Measurements from ENCODE around the gene CSHL1. TPM values are rescaled to one million over a fixed set of nuclear protein-coding genes. Genes with fewer than 3 reads are reported as not detected.
A peak's percentile ranks its signal among the peaks of the same experiment; 100 is the strongest.

The CSHL1 gene
- polyA plus RNA-seq, 2 donors, result not detected

DNA sequence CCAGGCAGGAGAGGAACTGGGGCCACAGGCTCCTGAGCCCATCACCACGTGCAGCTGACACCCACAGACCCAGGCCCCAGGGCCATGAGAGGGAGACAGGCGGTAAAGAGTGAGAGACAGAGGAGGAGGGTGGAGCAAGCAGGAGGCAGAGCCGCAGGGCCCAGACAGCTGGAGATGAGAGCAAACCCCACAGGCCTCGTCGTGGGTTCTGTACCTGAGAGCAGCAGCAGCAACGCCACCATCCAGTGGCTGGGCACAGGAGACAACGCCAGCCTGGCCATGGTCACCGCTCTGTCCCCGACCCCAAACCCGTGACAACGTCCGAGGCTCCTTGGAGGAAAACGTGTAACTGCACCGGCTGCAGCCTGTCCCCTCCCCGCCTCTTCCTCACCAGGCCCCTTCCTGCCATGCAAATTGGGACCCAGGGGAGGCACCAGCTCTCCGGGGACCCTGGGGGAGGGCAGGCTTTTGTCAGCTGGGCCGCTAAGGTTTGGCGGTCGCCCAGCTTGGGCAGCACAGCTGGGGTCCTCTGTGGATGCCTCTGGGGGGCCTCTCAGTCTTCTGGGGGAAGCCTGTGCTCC lies 21.0 kb upstream of the CSHL1 start, which contains the start of gene CD79B:
CD79B (minus strand) TSS at position 351 of the 581 bp plus-strand sequence; CDS start at position 281, 70 bp downstream.
- 70 to 73% methylated on average over 19 of the region's 19 CpGs for WGBS, 2 donors
- Histone ChIP-seq H3K36me3 (ENCODE audit: control insufficient read depth in 2 of 2, insufficient read depth in 2 of 2, low read length in 1 of 2) (no peaks in the 10 kb centered on the region), H3K4me3 (ENCODE audit: low read depth in 1 of 2, low read length in 2 of 2) (peak within 1 kb of the TSS in 1 of 2 donors; percentile 40), H3K27me3 (ENCODE audit: control insufficient read depth in 1 of 2, insufficient read depth in 2 of 2, low read length in 2 of 2) (no peaks in the 10 kb centered on the region), H3K4me1 (ENCODE audit: control insufficient read depth in 2 of 2, insufficient read depth in 2 of 2, low read length in 1 of 2) (peaks cover 0 to 13% of the 10 kb centered on the region in 2 donors), H3K27ac (ENCODE audit: low read depth in 2 of 2, low read length in 1 of 2) (peak within 1 kb of the TSS; percentile 2 to 68), H3K9me3 (ENCODE audit: control insufficient read depth in 2 of 2, insufficient read depth in 1 of 2, low read depth in 1 of 2, low read length in 1 of 2) (peaks cover 0 to 3% of the 10 kb centered on the region in 2 donors)

DNA sequence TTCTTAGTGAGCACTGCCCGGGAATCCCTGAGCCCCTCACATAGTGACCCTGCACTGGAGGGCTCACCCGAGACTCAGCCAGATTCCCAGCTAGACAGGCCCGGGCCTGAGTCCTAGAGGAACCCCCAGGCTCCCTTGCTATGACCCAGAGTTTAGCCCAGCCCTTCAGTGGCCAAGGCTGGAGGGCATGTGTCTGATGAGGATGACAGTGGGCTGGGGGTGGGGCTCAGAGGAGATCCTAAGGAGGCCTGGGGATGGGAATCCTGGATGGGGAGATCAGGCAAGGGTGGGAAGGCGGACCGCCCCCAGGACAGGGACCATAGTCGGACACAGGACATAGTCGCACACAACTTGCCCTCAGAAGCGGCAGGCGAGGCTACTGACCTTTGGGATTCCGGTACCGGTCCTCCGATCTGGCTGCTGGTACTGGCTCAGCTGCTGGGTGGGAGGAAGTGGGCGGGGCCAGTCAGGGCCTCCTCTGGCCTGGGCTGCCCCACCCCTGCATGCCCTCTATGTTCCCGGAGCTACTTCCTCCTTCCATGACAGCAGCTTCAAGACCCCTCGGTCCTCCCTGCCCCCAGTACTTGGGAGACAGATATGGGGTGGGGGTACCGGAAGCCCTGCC lies 20.0 kb upstream of the CSHL1 start:
- peaks cover 0 to 13% of the 10 kb centered on the region in 2 donors for H3K4me1 ChIP-seq (ENCODE audit: control insufficient read depth in 2 of 2, insufficient read depth in 2 of 2, low read length in 1 of 2)
- no peaks in the 10 kb centered on the region for H3K36me3 ChIP-seq (ENCODE audit: control insufficient read depth in 2 of 2, insufficient read depth in 2 of 2, low read length in 1 of 2)
- no peak overlapping the region for H3K4me3 ChIP-seq (ENCODE audit: low read depth in 1 of 2, low read length in 2 of 2)
- no peaks in the 10 kb centered on the region for H3K27me3 ChIP-seq (ENCODE audit: control insufficient read depth in 1 of 2, insufficient read depth in 2 of 2, low read length in 2 of 2)
- H3K27ac ChIP-seq (ENCODE audit: low read depth in 2 of 2, low read length in 1 of 2), result peak overlapping the region; percentile 2 to 68
- 60 to 64% methylated on average over 13 to 16 of the region's 16 CpGs for WGBS, 2 donors
- H3K9me3 ChIP-seq (ENCODE audit: control insufficient read depth in 2 of 2, insufficient read depth in 1 of 2, low read depth in 1 of 2, low read length in 1 of 2), result peaks cover 0 to 3% of the 10 kb centered on the region in 2 donors

GRCh38 chr17:63929860-63930766 lies 19.1 kb upstream of the CSHL1 start:
- Histone ChIP-seq H3K9me3 (ENCODE audit: control insufficient read depth in 2 of 2, insufficient read depth in 1 of 2, low read depth in 1 of 2, low read length in 1 of 2) (peaks cover 0 to 3% of the 10 kb centered on the region in 2 donors), H3K27ac (ENCODE audit: low read depth in 2 of 2, low read length in 1 of 2) (no peak overlapping the region), H3K4me3 (ENCODE audit: low read depth in 1 of 2, low read length in 2 of 2) (no peak overlapping the region), H3K27me3 (ENCODE audit: control insufficient read depth in 1 of 2, insufficient read depth in 2 of 2, low read length in 2 of 2) (no peaks in the 10 kb centered on the region), H3K4me1 (ENCODE audit: control insufficient read depth in 2 of 2, insufficient read depth in 2 of 2, low read length in 1 of 2) (peaks cover 0 to 13% of the 10 kb centered on the region in 2 donors), H3K36me3 (ENCODE audit: control insufficient read depth in 2 of 2, insufficient read depth in 2 of 2, low read length in 1 of 2) (no peaks in the 10 kb centered on the region)
- WGBS, 2 donors, result 53 to 68% methylated on average over 24 of the region's 24 CpGs

DNA sequence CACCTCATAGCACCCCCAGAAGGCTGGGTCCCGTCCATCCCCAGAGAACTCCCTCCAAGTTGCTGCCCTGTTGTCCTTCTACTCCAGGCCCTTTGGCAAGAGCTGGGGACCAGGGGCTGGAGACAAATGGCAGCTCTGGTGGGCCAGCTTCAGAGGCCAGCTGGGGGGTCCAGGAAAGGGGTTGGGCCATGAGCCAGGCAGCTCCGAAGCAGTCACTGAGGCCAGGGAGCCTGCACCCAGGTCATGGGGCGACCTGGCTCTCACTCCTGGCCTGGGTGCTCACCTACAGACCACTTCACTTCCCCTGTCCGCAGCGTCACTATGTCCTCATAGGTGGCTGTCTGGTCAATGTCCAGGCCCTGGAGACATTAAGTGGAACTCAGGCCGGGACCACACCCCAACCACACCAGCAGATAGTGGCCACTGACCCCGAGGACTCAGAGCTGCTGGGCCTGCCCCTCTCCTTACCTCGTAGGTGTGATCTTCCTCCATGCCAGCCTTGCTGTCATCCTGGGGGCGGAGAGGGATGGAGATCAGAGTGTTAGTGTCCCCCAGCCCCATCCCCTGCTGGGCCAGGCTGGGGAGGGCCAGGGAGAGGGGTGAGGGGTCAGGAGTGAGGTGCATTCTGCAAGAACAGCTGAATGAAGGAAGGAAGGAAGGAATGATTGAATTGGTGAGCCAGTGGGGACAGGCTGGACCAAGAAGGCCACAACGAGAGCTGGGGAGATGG lies 18.1 kb upstream of the CSHL1 start:
- Histone ChIP-seq H3K4me1 (ENCODE audit: control insufficient read depth in 2 of 2, insufficient read depth in 2 of 2, low read length in 1 of 2) (peaks cover 0 to 13% of the 10 kb centered on the region in 2 donors), H3K27ac (ENCODE audit: low read depth in 2 of 2, low read length in 1 of 2) (no peak overlapping the region), H3K27me3 (ENCODE audit: control insufficient read depth in 1 of 2, insufficient read depth in 2 of 2, low read length in 2 of 2) (no peaks in the 10 kb centered on the region), H3K9me3 (ENCODE audit: control insufficient read depth in 2 of 2, insufficient read depth in 1 of 2, low read depth in 1 of 2, low read length in 1 of 2) (peaks cover 0 to 3% of the 10 kb centered on the region in 2 donors), H3K4me3 (ENCODE audit: low read depth in 1 of 2, low read length in 2 of 2) (no peak overlapping the region), H3K36me3 (ENCODE audit: control insufficient read depth in 2 of 2, insufficient read depth in 2 of 2, low read length in 1 of 2) (no peaks in the 10 kb centered on the region)
- 91 to 94% methylated on average over 10 of the region's 10 CpGs for WGBS, 2 donors

DNA sequence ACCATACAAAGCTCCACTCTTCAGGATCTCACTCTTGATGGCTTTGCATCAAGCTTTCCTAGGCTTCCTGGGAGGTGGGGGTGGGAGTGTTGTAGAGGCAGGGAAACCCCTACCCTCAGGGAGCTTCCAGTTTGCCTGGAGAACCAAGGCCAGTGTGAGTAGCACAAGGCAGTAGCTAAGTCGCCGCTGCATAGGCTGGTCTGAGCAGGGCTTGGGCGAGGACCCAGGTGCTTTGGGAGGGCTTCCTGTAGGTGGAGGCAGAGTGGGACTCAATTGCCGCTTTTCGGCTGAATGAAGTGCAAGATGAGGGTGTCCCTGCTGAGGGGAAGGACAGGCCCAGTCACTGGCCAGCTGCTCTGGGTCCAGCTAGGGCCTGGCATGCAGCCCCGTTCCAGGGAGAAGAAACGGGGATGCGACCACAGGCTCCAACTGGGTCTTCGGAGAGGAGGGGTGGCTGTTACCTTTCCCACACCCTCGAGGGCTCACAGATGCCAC lies 17.2 kb upstream of the CSHL1 start:
- H3K36me3 ChIP-seq (ENCODE audit: control insufficient read depth in 2 of 2, insufficient read depth in 2 of 2, low read length in 1 of 2), result no peaks in the 10 kb centered on the region
- H3K27ac ChIP-seq (ENCODE audit: low read depth in 2 of 2, low read length in 1 of 2), result no peak overlapping the region
- H3K9me3 ChIP-seq (ENCODE audit: control insufficient read depth in 2 of 2, insufficient read depth in 1 of 2, low read depth in 1 of 2, low read length in 1 of 2), result peaks cover 0 to 3% of the 10 kb centered on the region in 2 donors
- H3K27me3 ChIP-seq (ENCODE audit: control insufficient read depth in 1 of 2, insufficient read depth in 2 of 2, low read length in 2 of 2), result no peaks in the 10 kb centered on the region
- WGBS, 2 donors, result 85 to 86% methylated on average over 10 of the region's 10 CpGs
- no peak overlapping the region for H3K4me3 ChIP-seq (ENCODE audit: low read depth in 1 of 2, low read length in 2 of 2)
- peaks cover 0 to 13% of the 10 kb centered on the region in 2 donors for H3K4me1 ChIP-seq (ENCODE audit: control insufficient read depth in 2 of 2, insufficient read depth in 2 of 2, low read length in 1 of 2)

- H3K4me1 ChIP-seq (ENCODE audit: control insufficient read depth in 2 of 2, insufficient read depth in 2 of 2, low read length in 1 of 2), result peaks cover 0 to 13% of the 10 kb centered on the region in 2 donors
- H3K36me3 ChIP-seq (ENCODE audit: control insufficient read depth in 2 of 2, insufficient read depth in 2 of 2, low read length in 1 of 2), result no peaks in the 10 kb centered on the region
- no peak overlapping the region for H3K27ac ChIP-seq (ENCODE audit: low read depth in 2 of 2, low read length in 1 of 2)
- 60 to 75% methylated on average over 8 of the region's 8 CpGs for WGBS, 2 donors
- H3K4me3 ChIP-seq (ENCODE audit: low read depth in 1 of 2, low read length in 2 of 2), result no peak overlapping the region
- peaks cover 0 to 3% of the 10 kb centered on the region in 2 donors for H3K9me3 ChIP-seq (ENCODE audit: control insufficient read depth in 2 of 2, insufficient read depth in 1 of 2, low read depth in 1 of 2, low read length in 1 of 2)
- H3K27me3 ChIP-seq (ENCODE audit: control insufficient read depth in 1 of 2, insufficient read depth in 2 of 2, low read length in 2 of 2), result no peaks in the 10 kb centered on the region
These were observed 16.6 kb upstream of the CSHL1 start for GRCh38 chr17:63927464-63928171.

DNA sequence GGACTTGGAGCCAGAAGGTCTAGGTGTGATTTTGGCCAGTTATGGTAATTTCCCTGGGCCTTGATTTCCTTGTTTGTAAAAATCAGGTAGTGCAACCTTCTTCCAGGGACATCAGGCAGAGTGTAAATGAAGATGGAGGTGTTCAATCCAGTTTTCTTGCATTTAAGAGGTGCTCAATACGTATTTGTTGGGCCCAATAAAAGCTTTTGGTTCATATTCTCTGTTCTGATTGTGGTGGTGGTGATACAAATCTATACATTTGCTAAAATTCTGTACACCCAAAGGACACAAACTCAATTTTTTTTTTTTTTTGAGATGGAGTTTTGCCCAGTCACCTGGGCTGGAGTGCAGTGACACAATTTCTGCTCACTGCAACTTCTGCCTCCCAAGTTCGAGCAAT lies 15.1 kb upstream of the CSHL1 start:
- 94 to 98% methylated on average over 2 of the region's 2 CpGs for WGBS, 2 donors
- Histone ChIP-seq H3K4me3 (ENCODE audit: low read depth in 1 of 2, low read length in 2 of 2) (no peak overlapping the region), H3K27ac (ENCODE audit: low read depth in 2 of 2, low read length in 1 of 2) (no peak overlapping the region), H3K27me3 (ENCODE audit: control insufficient read depth in 1 of 2, insufficient read depth in 2 of 2, low read length in 2 of 2) (no peaks in the 10 kb centered on the region), H3K4me1 (ENCODE audit: control insufficient read depth in 2 of 2, insufficient read depth in 2 of 2, low read length in 1 of 2) (peaks cover 0 to 13% of the 10 kb centered on the region in 2 donors), H3K36me3 (ENCODE audit: control insufficient read depth in 2 of 2, insufficient read depth in 2 of 2, low read length in 1 of 2) (no peaks in the 10 kb centered on the region), H3K9me3 (ENCODE audit: control insufficient read depth in 2 of 2, insufficient read depth in 1 of 2, low read depth in 1 of 2, low read length in 1 of 2) (no peaks in the 10 kb centered on the region)

DNA sequence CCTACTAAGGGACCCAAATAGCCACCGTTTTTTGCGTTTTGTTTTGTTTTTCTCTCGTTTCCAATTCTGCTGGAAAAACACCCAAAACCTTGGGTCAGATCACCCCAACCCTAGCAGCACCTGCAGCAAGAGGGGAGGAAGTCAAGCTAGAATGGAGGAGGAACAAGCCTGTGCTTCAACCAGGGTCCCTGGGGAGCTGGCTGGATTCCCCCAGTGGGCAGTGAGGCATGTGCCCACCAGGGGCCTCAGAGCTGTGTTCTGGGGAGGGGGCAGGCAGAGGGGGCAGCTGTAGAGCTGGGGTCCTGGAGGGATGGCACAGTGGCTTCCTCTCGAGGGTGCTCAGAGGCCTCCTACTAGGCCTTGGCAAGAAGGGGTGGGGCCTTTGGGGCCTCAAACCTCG lies 14.6 kb upstream of the CSHL1 start:
- WGBS, 2 donors, result 66 to 76% methylated on average over 5 of the region's 5 CpGs
- no peak overlapping the region for H3K27ac ChIP-seq (ENCODE audit: low read depth in 2 of 2, low read length in 1 of 2)

More for the DNA sequence above, 14.6 kb upstream of the CSHL1 start:
- Histone ChIP-seq H3K4me1 (ENCODE audit: control insufficient read depth in 2 of 2, insufficient read depth in 2 of 2, low read length in 1 of 2) (peaks cover 0 to 11% of the 10 kb centered on the region in 2 donors), H3K4me3 (ENCODE audit: low read depth in 1 of 2, low read length in 2 of 2) (no peak overlapping the region), H3K36me3 (ENCODE audit: control insufficient read depth in 2 of 2, insufficient read depth in 2 of 2, low read length in 1 of 2) (no peaks in the 10 kb centered on the region), H3K27me3 (ENCODE audit: control insufficient read depth in 1 of 2, insufficient read depth in 2 of 2, low read length in 2 of 2) (no peaks in the 10 kb centered on the region), H3K9me3 (ENCODE audit: control insufficient read depth in 2 of 2, insufficient read depth in 1 of 2, low read depth in 1 of 2, low read length in 1 of 2) (no peaks in the 10 kb centered on the region)
